Measurements from ENCODE around the gene HK2. TPM values are rescaled to one million over a fixed set of nuclear protein-coding genes. Genes with fewer than 3 reads are reported as not detected.
"Not testable (repeated sequence)": the region's sequence is repeated elsewhere in the genome, so short reads cannot be mapped to it uniquely, and the experiment has no call there.

Gene HK2
- total RNA-seq, 3 donors from 2014 or later = 181 to 317 (median 281) TPM

GRCh38 chr2:74831693-74832530 lies 2.0 kb upstream of the HK2 start:
- ATAC-seq (no peak), DNase-seq (no peak)
- peaks cover 9% of the 10 kb centered on the region for H3K4me1 ChIP-seq (ENCODE audit: low read depth)

GRCh38 chr2:74834234-74834791 lies 386 bp downstream of the HK2 start:
- ATAC-seq (peak; percentile 3), DNase-seq (peak in 2 of 3 donors; percentile 69 to 75)
- H3K4me1 ChIP-seq (ENCODE audit: low read depth) = peaks cover 15% of the 10 kb centered on the region
- H3K9me3 ChIP-seq; intact Hi-C loops (cut with DNase I, micrococcal nuclease); H3K36me3 ChIP-seq (ENCODE audit: low read depth): not testable (repeated sequence)
- H3K4me3 ChIP-seq = peak overlapping the region; percentile 56

More at GRCh38 chr2:74831693-74832530, 2.0 kb upstream of the HK2 start:
- TF ChIP-seq, protein P1, sequence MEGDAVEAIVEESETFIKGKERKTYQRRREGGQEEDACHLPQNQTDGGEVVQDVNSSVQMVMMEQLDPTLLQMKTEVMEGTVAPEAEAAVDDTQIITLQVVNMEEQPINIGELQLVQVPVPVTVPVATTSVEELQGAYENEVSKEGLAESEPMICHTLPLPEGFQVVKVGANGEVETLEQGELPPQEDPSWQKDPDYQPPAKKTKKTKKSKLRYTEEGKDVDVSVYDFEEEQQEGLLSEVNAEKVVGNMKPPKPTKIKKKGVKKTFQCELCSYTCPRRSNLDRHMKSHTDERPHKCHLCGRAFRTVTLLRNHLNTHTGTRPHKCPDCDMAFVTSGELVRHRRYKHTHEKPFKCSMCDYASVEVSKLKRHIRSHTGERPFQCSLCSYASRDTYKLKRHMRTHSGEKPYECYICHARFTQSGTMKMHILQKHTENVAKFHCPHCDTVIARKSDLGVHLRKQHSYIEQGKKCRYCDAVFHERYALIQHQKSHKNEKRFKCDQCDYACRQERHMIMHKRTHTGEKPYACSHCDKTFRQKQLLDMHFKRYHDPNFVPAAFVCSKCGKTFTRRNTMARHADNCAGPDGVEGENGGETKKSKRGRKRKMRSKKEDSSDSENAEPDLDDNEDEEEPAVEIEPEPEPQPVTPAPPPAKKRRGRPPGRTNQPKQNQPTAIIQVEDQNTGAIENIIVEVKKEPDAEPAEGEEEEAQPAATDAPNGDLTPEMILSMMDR (IDR thresholded peaks at IDR 0.05) = no peak
- Histone ChIP-seq H3K9me3 (no peaks in the 10 kb centered on the region), H3K4me3 (no peak overlapping the region), H3K36me3 (ENCODE audit: low read depth) (no peaks in the 10 kb centered on the region)
- intact Hi-C loops (cut with DNase I, micrococcal nuclease) = no loop called here

DNA sequence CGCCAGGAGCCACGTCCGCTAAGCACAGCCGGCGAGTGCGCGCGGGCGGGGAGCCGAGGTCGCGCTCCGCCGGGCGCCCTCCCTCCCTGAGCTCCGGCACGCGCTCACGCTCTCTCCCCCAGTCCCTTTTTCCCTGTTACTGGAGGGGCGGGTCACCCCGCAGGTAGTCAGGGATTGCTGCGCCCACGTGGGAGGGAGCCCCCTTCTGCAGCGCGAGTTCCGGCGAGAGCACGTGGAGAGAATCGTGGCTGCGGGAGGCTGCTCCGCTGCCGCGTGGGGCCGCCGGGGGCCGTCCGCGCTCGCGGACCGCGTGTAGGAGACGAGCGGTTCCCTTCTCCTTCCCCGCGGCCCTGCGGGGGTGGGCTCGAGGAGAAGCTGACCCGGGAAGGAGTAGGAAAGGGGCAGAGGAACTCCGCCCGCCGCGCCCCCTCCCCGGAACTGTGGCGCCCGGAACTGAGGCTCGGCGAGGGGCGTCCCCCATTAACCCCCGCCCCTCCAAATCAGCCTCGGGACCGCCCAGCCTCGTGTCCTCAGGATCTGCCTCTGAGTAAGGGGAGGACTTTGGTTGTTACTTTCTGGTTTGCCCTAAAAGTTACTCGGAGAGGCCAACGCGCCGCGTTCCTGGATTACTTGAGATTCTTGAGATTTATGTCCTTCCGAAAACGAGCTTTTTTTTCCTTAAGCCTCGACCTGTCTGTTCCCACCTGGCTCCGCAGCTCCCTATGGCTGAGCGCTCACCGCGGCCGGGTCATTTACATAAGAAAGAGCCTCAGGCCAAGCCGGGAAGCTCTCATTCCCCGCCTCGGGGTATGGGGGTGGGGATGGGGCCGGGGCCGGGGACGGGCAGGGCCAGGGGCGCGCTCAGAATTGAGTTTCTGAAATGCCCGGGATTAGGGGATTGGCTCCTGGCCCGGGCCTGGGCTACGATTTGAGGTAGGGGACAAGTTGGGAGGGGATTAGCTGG lies 1.1 kb downstream of the HK2 start:
- Histone ChIP-seq H3K4me3 (peak overlapping the region; percentile 56), H3K9me3 (no peaks in the 10 kb centered on the region), H3K36me3 (ENCODE audit: low read depth) (no peaks in the 10 kb centered on the region), H3K4me1 (ENCODE audit: low read depth) (peaks cover 18% of the 10 kb centered on the region)
- TF ChIP-seq, protein P1 (IDR thresholded peaks at IDR 0.05) = no peak
- ATAC-seq (peak; percentile 51), DNase-seq (peak; percentile 63 to 80 (median 79))
- intact Hi-C loops (cut with DNase I, micrococcal nuclease) = no loop called here

DNA sequence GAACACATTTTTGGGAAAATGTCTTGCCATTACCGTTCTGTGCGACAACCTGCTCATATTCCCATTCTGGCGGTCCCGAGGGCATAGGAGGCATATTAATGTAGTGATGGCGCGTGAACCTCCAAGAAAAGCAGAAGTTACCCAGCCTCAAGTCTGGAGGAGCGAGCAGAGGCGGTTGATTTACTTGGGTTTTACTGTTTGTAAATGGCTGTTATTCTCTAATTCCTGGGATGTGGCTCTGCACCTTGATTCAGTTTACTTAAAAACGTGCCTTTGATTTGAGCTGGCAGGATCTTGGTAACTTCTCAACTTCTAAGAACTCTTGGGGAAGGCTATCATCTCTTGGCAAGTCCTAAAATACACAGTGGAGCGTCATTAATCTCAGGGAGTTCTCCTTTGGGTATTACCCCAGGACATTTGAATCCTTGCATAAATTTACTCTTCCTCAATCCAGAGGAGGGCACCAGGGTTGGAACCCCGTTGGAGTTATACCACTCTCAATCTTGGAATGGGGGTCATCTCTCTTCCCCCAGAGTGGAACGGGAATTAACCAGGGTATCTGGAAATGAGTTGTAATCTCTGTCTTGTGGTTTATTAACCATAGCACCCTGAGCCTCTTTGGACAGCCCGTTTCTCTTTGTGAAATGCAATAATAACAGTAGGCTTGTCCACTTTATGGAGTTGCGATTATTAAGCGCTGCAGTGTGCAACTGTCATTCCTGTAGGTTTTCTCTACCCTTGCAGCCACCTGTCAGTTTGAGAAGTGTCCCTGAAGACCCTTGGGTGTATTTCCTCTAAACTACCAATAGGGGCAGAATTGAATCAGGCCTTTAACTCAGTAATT lies 2.1 kb downstream of the HK2 start:
- DNase-seq (no peak), ATAC-seq (peak; percentile 28)
- Histone ChIP-seq H3K4me1 (ENCODE audit: low read depth) (peaks cover 20% of the 10 kb centered on the region), H3K36me3 (ENCODE audit: low read depth) (no peaks in the 10 kb centered on the region), H3K4me3 (peak overlapping the region; percentile 56), H3K9me3 (no peaks in the 10 kb centered on the region)
- TF ChIP-seq, protein P1 (IDR thresholded peaks at IDR 0.05) = peak; percentile 66
- intact Hi-C loops (cut with DNase I, micrococcal nuclease) = no loop called here

GRCh38 chr2:74836675-74837401 lies 2.9 kb downstream of the HK2 start:
- ATAC-seq = no peak
- DNase-seq = no peak
- Histone ChIP-seq H3K4me1 (ENCODE audit: low read depth) (peaks cover 20% of the 10 kb centered on the region), H3K36me3 (ENCODE audit: low read depth) (no peaks in the 10 kb centered on the region), H3K4me3 (no peak overlapping the region), H3K9me3 (no peaks in the 10 kb centered on the region)
- intact Hi-C loops (cut with DNase I, micrococcal nuclease) = no loop called here
- TF ChIP-seq, protein P1 (IDR thresholded peaks at IDR 0.05) = no peak
